HL-60 (cell line): ENCODE measurements around the gene ZBTB43.

Source experiments
- DNase-seq, 2 experiments: peaks; one replicate each; pipeline ENCODE4 v3.0.0-alpha.2; 2010 to 2020; ENCODE audit warnings: low read depth in 1 of 2, low spot score in 1 of 2
- H3K27ac ChIP-seq: fragments of 250-450 bp; sonication (Bioruptor Pico); replicated peaks from 2 replicates; pipeline ENCODE4 v1.5.1; 2020; ENCODE audit warnings: mild to moderate bottlenecking, moderate library complexity
- H3K27me3 ChIP-seq: fragments of 250-450 bp; sonication (Bioruptor Pico); 2 replicates; pipeline ENCODE4 v1.5.1; 2021; ENCODE audit warnings: mild to moderate bottlenecking, moderate library complexity; ENCODE audit not compliant: insufficient read depth, poor library complexity, severe bottlenecking
- H3K4me3 ChIP-seq: replicated peaks from 2 replicates; pipeline ENCODE4 v1.5.1; 2011; ENCODE audit warnings: mild to moderate bottlenecking, control low read depth, low read length; ENCODE audit not compliant: insufficient read depth
- CTCF ChIP-seq: IDR thresholded peaks from one replicate; pipeline ENCODE4 v1.5.1; 2011; ENCODE audit warnings: low read length, control low read depth, inconsistent platforms; ENCODE audit not compliant: insufficient read depth
- GABPA ChIP-seq: IDR thresholded peaks from 2 replicates; pipeline ENCODE4 v1.6.1; 2012; ENCODE audit warnings: low read depth
- POLR2AphosphoS5 ChIP-seq: IDR thresholded peaks from 2 replicates; pipeline ENCODE4 v1.6.1; 2012; ENCODE audit warnings: low read depth
- REST ChIP-seq: IDR thresholded peaks from 2 replicates; pipeline ENCODE4 v1.6.1; 2012; ENCODE audit warnings: low read depth; ENCODE audit not compliant: insufficient replicate concordance
- SPI1 ChIP-seq: IDR thresholded peaks from 2 replicates; pipeline ENCODE4 v1.6.1; 2012; ENCODE audit warnings: low read depth, mild to moderate bottlenecking, borderline replicate concordance

The ZBTB43 gene

GRCh38 chr9:126885131-126885641, 80.3 kb downstream of the ZBTB43 start:
- H3K4me3 ChIP-seq, result no peak overlapping the region

GRCh38 chr9:126886034-126886822, 81.4 kb downstream of the ZBTB43 start:
- Histone ChIP-seq H3K27ac (no peak overlapping the region), H3K4me3 (no peak overlapping the region), H3K27me3 (no peaks in the 10 kb centered on the region)
- DNase-seq, result no peak
- TF ChIP-seq SPI1 (no peak), CTCF (no peak), GABPA (no peak), REST (no peak), POLR2AphosphoS5 (no peak)

More at GRCh38 chr9:126885131-126885641, 80.3 kb downstream of the ZBTB43 start:
- Histone ChIP-seq H3K27me3 (no peaks in the 10 kb centered on the region), H3K27ac (peak overlapping the region; percentile 6)
- peak in 1 of 2 experiments; percentile 48 for DNase-seq
- TF ChIP-seq CTCF (no peak), GABPA (no peak), SPI1 (no peak), POLR2AphosphoS5 (no peak), REST (no peak)

- no peak for DNase-seq
- no peak overlapping the region for H3K27ac ChIP-seq
- H3K27me3 ChIP-seq, result no peaks in the 10 kb centered on the region
- H3K4me3 ChIP-seq, result no peak overlapping the region
- TF ChIP-seq GABPA, result no peak
- no peak for TF ChIP-seq REST
- no peak for TF ChIP-seq POLR2AphosphoS5
- TF ChIP-seq SPI1, result no peak
- TF ChIP-seq CTCF, result no peak
Measured at GRCh38 chr9:126886897-126887296, 82.1 kb downstream of the ZBTB43 start.
